Fibroblast of the aortic adventitia (primary cell): Measurements from ENCODE around the gene PLCH1. TPM values are rescaled to one million over a fixed set of nuclear protein-coding genes. Genes with fewer than 3 reads are reported as not detected.

Source experiments
- DNase-seq: peaks from one replicate; pipeline ENCODE4 v3.0.0-alpha.2; 2010; ENCODE audit warnings: low read depth
- H3K4me3 ChIP-seq: 2 replicates; pipeline ENCODE4 v1.5.1; 2011; ENCODE audit warnings: low read depth, mild to moderate bottlenecking, control low read depth, low read length, moderate library complexity
- CTCF ChIP-seq: IDR thresholded peaks from 2 replicates; pipeline ENCODE4 v1.5.1; 2011; ENCODE audit warnings: mild to moderate bottlenecking, low read length, control low read depth, inconsistent platforms; ENCODE audit not compliant: insufficient read depth
- total RNA-seq: library from RNA; depleted of rRNA; stranded (reverse); fragments of >200 nt; gene quantifications from 2 replicates; pipeline ENCODE4 v1.2.3, GENCODE V29; 2012; ENCODE audit warnings: low replicate concordance

The PLCH1 gene
- total RNA-seq, 1 donor, result 0.09 TPM

GRCh38 chr3:155609586-155609985 is 135.3 kb downstream of the PLCH1 start:
- H3K4me3 ChIP-seq, result no peak overlapping the region
- TF ChIP-seq CTCF, result no peak
- DNase-seq, result no peak

GRCh38 chr3:155608228-155608920 is 136.5 kb downstream of the PLCH1 start:
- TF ChIP-seq CTCF, result no peak
- H3K4me3 ChIP-seq, result no peak overlapping the region
- no peak for DNase-seq

- no peak for TF ChIP-seq CTCF
- no peak overlapping the region for H3K4me3 ChIP-seq
- no peak for DNase-seq
These were observed 137.1 kb downstream of the PLCH1 start for GRCh38 chr3:155607761-155608160.

GRCh38 chr3:155605571-155605970 is 139.3 kb downstream of the PLCH1 start:
- no peak overlapping the region for H3K4me3 ChIP-seq
- DNase-seq, result no peak
- no peak for TF ChIP-seq CTCF

- DNase-seq, result no peak
- no peak overlapping the region for H3K4me3 ChIP-seq
- TF ChIP-seq CTCF, result no peak
These were observed 139.9 kb downstream of the PLCH1 start for GRCh38 chr3:155604967-155605366.

GRCh38 chr3:155604126-155604525 is 140.7 kb downstream of the PLCH1 start:
- no peak for DNase-seq
- no peak for TF ChIP-seq CTCF
- H3K4me3 ChIP-seq, result no peak overlapping the region

- no peak for TF ChIP-seq CTCF
- no peak for DNase-seq
- no peak overlapping the region for H3K4me3 ChIP-seq
These were observed 141.6 kb downstream of the PLCH1 start for GRCh38 chr3:155603302-155603701.
